ENCODE data around the gene PCDH15. TPM values are rescaled to one million over a fixed set of nuclear protein-coding genes. Genes with fewer than 3 reads are reported as not detected.

PCDH15 gene
- total and polyA plus RNA-seq, 2 of the 4 experiments (the other 2 are of a cell fraction) = not detected

DNA sequence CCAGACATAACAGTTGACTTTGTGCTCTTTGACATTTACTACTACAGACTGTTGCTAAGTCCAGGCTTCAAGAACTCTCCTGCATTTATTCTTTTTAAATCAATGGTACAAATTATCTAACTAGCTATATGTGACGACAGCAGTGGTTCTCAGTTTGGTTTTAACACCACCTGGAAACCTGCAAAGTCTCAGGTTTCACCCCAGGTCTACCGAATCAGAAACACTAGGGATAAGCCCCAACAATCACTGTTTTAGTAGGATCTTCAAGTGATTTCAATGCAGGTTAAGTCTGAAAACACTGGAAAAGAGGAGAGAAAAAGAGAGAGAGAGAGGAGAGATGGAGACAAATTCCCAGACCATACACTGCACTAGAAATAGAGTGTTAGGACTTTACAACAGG is 519.0 kb downstream of the PCDH15 start:
- Histone ChIP-seq H3K14ac (replicated peaks; ENCODE audit: low read depth, low read length) (no peak overlapping the region), H3K4me1 (ENCODE audit: control insufficient read depth, insufficient read depth, low read length) (no peaks in the 10 kb centered on the region), H3K56ac (ENCODE audit: extremely low read depth, insufficient read depth, low read length) (no peak overlapping the region), H2AK5ac (ENCODE audit: low read depth, low read length) (no peak overlapping the region), H3K9ac (ENCODE audit: low read depth, low read length) (no peak overlapping the region), H3K9me3 (ENCODE audit: control insufficient read depth, insufficient read depth, low read length) (no peaks in the 10 kb centered on the region), H2BK5ac (ENCODE audit: low read depth, low read length, poor library complexity, severe bottlenecking) (no peak overlapping the region), H3K4ac (ENCODE audit: low read depth, low read length) (no peak overlapping the region), H4K91ac (ENCODE audit: insufficient read depth, low read depth, low read length) (no peak overlapping the region), H2BK20ac (ENCODE audit: low read depth, low read length) (no peak overlapping the region), H3K36me3 (ENCODE audit: control insufficient read depth, insufficient read depth, low read length) (no peaks in the 10 kb centered on the region), H3K27me3 (ENCODE audit: control insufficient read depth, insufficient read depth, low read length) (no peaks in the 10 kb centered on the region), H3K18ac (ENCODE audit: low read depth, low read length) (no peak overlapping the region), H3K4me3 (ENCODE audit: insufficient read depth, low read depth, low read length) (no peak overlapping the region), H3K23ac (ENCODE audit: low read depth, low read length) (no peak overlapping the region), H3K9me1 (ENCODE audit: insufficient read depth, low read length) (no peaks in the 10 kb centered on the region), H4K20me1 (ENCODE audit: insufficient read depth, low read length) (no peaks in the 10 kb centered on the region), H2BK15ac (ENCODE audit: low read depth, low read length) (no peak overlapping the region), H2AFZ (replicated peaks; ENCODE audit: low read length, poor library complexity) (no peak overlapping the region), H3K27ac (ENCODE audit: insufficient read depth, low read length) (no peak overlapping the region), H2BK120ac (ENCODE audit: low read depth, low read length) (no peak overlapping the region), H3K4me2 (ENCODE audit: low read depth, low read length) (no peak overlapping the region), H3K79me1 (ENCODE audit: low read depth in 1 of 2, low read length in 2 of 2) (no peaks in the 10 kb centered on the region), H2AK9ac (replicated peaks; ENCODE audit: low read depth, low read length, poor library complexity) (no peak overlapping the region), H4K5ac (ENCODE audit: low read depth, low read length) (no peak overlapping the region), H4K8ac (ENCODE audit: low read depth in 2 of 2, low read length in 2 of 2) (no peak overlapping the region)
- no TSS peak for BruUV-seq (replicated peaks)
- TF ChIP-seq MXI1 (IDR thresholded peaks at IDR 0.05; ENCODE audit: borderline replicate concordance, low read depth, low read length) (no peak), RAD21 (IDR thresholded peaks at IDR 0.05; ENCODE audit: low read length) (no peak), NFE2L2 (IDR thresholded peaks at IDR 0.05; ENCODE audit: low read depth, low read length) (no peak), SMC3 (IDR thresholded peaks at IDR 0.05; ENCODE audit: low read depth, low read length) (no peak), RCOR1 (IDR thresholded peaks at IDR 0.05; ENCODE audit: insufficient replicate concordance, low read length) (no peak), MAFK (IDR thresholded peaks at IDR 0.05; ENCODE audit: low read depth, low read length) (no peak), POLR2A (IDR thresholded peaks at IDR 0.05; ENCODE audit: low read depth, low read length) (no peak), MAZ (IDR thresholded peaks at IDR 0.05; ENCODE audit: borderline replicate concordance, low read depth, low read length) (no peak), CHD1 (IDR thresholded peaks at IDR 0.05; ENCODE audit: low read depth, low read length) (no peak)
- TF ChIP-seq, protein P1, sequence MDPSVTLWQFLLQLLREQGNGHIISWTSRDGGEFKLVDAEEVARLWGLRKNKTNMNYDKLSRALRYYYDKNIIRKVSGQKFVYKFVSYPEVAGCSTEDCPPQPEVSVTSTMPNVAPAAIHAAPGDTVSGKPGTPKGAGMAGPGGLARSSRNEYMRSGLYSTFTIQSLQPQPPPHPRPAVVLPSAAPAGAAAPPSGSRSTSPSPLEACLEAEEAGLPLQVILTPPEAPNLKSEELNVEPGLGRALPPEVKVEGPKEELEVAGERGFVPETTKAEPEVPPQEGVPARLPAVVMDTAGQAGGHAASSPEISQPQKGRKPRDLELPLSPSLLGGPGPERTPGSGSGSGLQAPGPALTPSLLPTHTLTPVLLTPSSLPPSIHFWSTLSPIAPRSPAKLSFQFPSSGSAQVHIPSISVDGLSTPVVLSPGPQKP (IDR thresholded peaks at IDR 0.05; ENCODE audit: borderline replicate concordance, low read depth, low read length) = no peak
- TF ChIP-seq, protein P2, sequence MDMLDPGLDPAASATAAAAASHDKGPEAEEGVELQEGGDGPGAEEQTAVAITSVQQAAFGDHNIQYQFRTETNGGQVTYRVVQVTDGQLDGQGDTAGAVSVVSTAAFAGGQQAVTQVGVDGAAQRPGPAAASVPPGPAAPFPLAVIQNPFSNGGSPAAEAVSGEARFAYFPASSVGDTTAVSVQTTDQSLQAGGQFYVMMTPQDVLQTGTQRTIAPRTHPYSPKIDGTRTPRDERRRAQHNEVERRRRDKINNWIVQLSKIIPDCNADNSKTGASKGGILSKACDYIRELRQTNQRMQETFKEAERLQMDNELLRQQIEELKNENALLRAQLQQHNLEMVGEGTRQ (IDR thresholded peaks at IDR 0.05; ENCODE audit: low read depth, low read length) = no peak
- in situ Hi-C loops (cut with MboI; ENCODE audit: low sequenced_read_pairs) (no loop called here), dilution Hi-C loops (cut with HindIII; ENCODE audit: low sequenced_read_pairs, unreplicated experiment) (no loop called here), intact Hi-C loops (cut with micrococcal nuclease) (no loop called here)
- no peak for DNase-seq
- no peak for ATAC-seq (ENCODE audit: low read depth)
- ChIA-PET CTCF (no interaction called here), POLR2A (ENCODE audit: unreplicated experiment) (no interaction called here)
- no CpG with 5 or more reads among the region's 2 CpGs for WGBS, 2 experiments (ENCODE audit: extremely low coverage in 2 of 2, insufficient read length in 1 of 2)

Measured in IMR-90 (cell line).